Activated T-cell treated with anti-CD3 and anti-CD28 coated beads, Interleukin-2, amount 50 U/mL, for 4 hours (primary cell): ENCODE results near the gene TIMM29. TPM values are rescaled to one million over a fixed set of nuclear protein-coding genes. Genes with fewer than 3 reads are reported as not detected.
A peak's percentile ranks its signal among the peaks of the same experiment; 100 is the strongest.

Experiments
- ATAC-seq, 2 donors: fragments of 200-7000 bp; cut with Tn5 transposase; one replicate each; pipeline ENCODE4 v1.10.0; 2021
- DNase-seq: peaks from one replicate; pipeline ENCODE4 v3.0.0-alpha.2; 2020
- H3K27me3 Mint-ChIP-seq: one replicate; pipeline ENCODE4 v1.8.0; 2021; ENCODE audit warnings: low read depth, mixed read lengths
- H3K36me3 Mint-ChIP-seq: one replicate; pipeline ENCODE4 v1.8.0; 2022; ENCODE audit warnings: mixed read lengths; ENCODE audit not compliant: insufficient read depth
- H3K4me1 Mint-ChIP-seq: one replicate; pipeline ENCODE4 v1.8.0; 2021; ENCODE audit warnings: low read depth, mixed read lengths
- H3K4me3 Mint-ChIP-seq: one replicate; pipeline ENCODE4 v1.8.0; 2021; ENCODE audit warnings: mild to moderate bottlenecking, moderate library complexity, mixed read lengths
- H3K9me3 Mint-ChIP-seq: one replicate; pipeline ENCODE4 v1.8.0; 2021; ENCODE audit warnings: mixed read lengths
- total RNA-seq, 3 donors: library from RNA; stranded (reverse); gene quantifications; one replicate each; pipeline ENCODE4 v1.2.1, GENCODE V29; 2021

Gene TIMM29
- total RNA-seq, result 10 to 100 TPM; 23.2 to 29.5 (median 24.4) TPM

DNA sequence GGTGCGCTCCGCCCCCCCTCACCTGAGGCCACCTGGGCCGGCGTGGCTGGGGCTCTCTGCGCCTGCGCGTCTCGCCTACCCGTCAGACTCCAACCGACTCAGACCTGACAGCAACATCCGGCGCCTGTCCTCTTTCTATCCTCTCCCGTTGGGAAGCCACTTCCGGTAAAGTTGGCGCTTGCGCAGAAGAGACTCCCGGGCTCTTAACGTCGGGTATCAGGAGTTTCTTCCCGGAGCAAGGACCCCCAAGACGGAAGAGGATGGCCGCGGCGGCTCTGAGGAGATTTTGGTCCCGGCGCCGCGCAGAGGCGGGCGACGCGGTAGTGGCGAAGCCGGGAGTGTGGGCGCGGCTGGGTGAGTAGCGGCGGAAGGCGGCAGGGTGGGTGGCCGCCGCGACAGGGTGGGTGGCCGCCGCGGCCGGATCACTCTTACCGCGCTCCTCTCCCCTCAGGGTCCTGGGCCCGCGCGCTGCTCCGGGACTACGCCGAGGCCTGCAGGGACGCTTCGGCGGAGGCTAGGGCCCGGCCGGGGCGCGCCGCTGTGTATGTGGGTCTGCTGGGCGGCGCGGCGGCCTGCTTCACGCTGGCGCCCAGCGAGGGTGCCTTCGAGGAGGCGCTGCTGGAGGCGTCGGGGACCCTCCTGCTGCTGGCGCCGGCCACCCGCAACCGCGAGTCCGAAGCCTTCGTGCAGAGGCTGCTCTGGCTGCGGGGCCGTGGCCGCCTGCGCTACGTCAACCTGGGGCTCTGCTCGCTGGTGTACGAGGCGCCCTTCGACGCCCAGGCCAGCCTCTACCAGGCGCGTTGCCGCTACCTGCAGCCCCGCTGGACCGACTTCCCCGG is at the start of gene TIMM29, which contains the start of gene YIPF2:
Gene TIMM29, plus strand, starts transcription at position 249 of the 839 bp plus-strand sequence. Its CDS starts 12 bp downstream, at position 261.
Gene YIPF2, minus strand, starts transcription at position 77 of the 839 bp plus-strand sequence. CDS start 229 bp downstream, outside the sequence.
- ATAC-seq (peak; percentile 91), DNase-seq (peak; percentile 93)
- no peaks in the 10 kb centered on the region for H3K27me3 Mint-ChIP-seq
- peaks cover 19% of the 10 kb centered on the region for H3K4me1 Mint-ChIP-seq
- H3K4me3 Mint-ChIP-seq, result peak within 1 kb of the TSS; percentile 92
- no peaks in the 10 kb centered on the region for H3K9me3 Mint-ChIP-seq
- peaks cover 9% of the 10 kb centered on the region for H3K36me3 Mint-ChIP-seq

DNA sequence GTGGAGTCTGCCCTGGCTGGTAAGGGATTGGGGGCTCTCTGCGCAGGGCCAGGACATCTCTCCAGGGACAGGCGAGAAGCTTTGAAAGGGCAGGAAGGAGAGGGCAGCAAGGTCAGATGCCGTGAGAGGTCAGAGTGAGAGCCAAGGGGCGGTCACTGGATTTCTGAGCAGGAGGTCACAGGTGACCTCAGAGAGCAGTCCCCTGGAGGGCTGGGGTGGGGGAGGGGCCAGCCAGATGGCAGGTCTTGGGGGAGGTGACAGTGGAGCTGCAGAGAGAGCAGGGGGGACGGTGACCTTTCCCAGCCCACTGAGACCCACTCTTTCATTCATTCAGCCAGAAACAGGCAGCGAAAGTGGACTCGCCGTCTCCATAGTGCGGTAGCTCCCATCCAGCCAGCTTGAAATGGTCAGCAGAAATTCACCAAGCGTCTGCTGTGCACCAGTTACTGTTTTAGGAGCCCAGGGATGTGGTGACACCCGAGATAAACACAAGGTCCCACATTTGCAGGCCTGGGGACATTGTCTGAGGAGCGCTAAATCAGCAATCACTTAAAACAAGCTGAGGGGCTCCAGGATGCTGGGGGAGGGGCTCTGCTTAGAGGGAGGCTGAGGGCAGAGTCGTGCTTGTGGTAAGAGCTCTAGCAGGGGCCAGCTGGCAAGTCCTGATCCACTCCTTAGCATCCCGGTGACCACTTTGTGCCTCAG is 47.1 kb upstream of the TIMM29 start:
- DNase-seq (no peak), ATAC-seq (no peak)
- Mint-ChIP-seq H3K36me3 (no peaks in the 10 kb centered on the region), H3K9me3 (no peaks in the 10 kb centered on the region), H3K27me3 (no peaks in the 10 kb centered on the region), H3K4me3 (no peak overlapping the region), H3K4me1 (peaks cover 18% of the 10 kb centered on the region)

GRCh38 chr19:10882108-10882457 is 46.5 kb upstream of the TIMM29 start:
- Mint-ChIP-seq H3K4me1 (peaks cover 14% of the 10 kb centered on the region), H3K4me3 (no peak overlapping the region), H3K9me3 (no peaks in the 10 kb centered on the region), H3K36me3 (no peaks in the 10 kb centered on the region), H3K27me3 (no peaks in the 10 kb centered on the region)
- DNase-seq (no peak), ATAC-seq (no peak)

- Mint-ChIP-seq H3K4me1 (peaks cover 4% of the 10 kb centered on the region), H3K27me3 (no peaks in the 10 kb centered on the region), H3K9me3 (no peaks in the 10 kb centered on the region), H3K4me3 (no peak overlapping the region), H3K36me3 (no peaks in the 10 kb centered on the region)
- no peak for DNase-seq
- ATAC-seq, result no peak
These were observed 44.3 kb upstream of the TIMM29 start for GRCh38 chr19:10884274-10884673.

DNA sequence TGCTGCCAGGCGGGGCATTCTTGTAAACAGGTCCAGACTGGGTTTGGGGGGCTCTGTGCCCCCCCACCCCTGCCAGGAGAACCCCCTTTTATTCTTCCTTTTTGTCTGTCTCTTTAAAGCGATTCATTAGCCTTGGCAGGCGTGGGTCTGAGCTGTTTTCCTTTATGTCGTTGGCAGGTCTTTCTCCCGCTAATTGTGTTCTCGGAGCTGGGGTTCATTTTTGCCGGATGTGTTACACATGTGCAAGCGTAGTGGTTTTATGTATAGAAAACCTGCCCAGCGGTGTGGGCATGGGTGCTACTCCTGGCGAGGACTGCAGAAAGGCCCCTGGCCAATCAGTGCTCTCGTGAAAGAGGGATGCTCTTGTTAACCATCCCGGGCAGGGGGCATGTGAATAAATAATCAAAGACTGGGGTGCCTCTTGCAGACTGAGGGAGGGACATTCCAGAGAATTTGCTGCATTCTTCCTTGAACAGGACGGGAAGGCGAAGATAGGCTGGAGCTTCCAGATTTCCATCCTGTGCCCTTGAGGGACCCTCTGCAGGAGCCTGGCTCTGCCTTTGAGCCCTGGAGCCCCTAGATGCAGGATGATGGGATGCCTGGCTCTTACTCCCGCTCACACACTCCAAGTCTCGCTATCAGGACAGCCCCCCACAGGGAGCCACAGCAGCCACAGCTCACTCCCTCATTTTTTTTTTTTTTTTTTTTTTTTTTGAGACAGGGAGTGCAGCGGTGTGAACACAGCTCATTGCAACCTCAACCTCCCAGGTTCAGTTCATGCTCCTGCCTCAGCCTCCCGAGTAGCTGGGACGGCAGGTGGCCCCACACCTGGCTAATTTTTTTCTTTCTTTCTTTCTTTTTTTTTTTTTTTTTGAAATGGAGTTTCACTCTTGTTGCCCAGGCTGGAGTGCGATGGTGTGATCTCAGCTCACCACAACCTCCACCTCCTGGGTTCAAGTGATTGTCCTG is 43.1 kb upstream of the TIMM29 start:
- Mint-ChIP-seq H3K36me3 (no peaks in the 10 kb centered on the region), H3K4me1 (peaks cover 2% of the 10 kb centered on the region), H3K9me3 (no peaks in the 10 kb centered on the region), H3K4me3 (no peak overlapping the region), H3K27me3 (no peaks in the 10 kb centered on the region)
- ATAC-seq, result no peak
- no peak for DNase-seq

DNA sequence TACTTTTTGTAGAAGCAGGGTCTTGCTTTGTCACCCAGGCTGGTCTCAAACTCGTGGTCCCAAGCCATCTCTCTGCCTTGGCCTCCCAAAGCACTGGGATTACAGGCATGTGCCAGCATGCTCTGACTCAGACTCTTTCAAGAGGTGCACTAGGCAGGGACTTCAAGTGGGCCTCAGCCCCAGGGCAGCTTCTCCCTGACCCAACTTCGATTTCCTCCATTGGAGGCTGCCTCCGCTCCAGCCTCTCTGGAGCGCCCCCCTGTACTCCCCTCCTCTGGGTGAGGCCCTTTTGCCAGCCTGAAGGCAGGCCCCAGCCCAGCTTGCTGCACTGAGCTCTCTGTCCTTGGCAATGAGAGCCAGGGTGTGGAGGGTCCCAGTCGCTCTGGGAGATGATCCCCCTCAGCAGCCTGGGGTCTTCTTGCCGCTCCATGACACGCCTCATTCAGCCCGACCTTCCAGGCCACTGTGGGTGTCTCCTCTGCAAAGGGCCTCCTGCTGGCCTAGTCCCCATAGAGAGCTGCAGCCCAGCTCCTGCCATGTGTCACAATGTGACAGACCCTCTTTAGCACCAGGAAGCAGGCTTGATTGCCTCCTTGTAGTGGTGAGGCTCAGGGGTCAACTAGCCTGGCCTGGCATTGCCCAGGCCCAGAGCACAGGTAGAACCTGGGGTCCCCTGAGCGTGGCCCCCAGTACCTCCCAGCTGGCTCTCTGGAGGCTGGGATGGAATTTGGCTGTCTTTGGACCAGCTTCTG is 40.8 kb upstream of the TIMM29 start:
- ATAC-seq (no peak), DNase-seq (no peak)
- H3K36me3 Mint-ChIP-seq, result no peaks in the 10 kb centered on the region
- H3K4me1 Mint-ChIP-seq, result no peaks in the 10 kb centered on the region
- H3K27me3 Mint-ChIP-seq, result no peaks in the 10 kb centered on the region
- no peaks in the 10 kb centered on the region for H3K9me3 Mint-ChIP-seq
- H3K4me3 Mint-ChIP-seq, result no peak overlapping the region

DNA sequence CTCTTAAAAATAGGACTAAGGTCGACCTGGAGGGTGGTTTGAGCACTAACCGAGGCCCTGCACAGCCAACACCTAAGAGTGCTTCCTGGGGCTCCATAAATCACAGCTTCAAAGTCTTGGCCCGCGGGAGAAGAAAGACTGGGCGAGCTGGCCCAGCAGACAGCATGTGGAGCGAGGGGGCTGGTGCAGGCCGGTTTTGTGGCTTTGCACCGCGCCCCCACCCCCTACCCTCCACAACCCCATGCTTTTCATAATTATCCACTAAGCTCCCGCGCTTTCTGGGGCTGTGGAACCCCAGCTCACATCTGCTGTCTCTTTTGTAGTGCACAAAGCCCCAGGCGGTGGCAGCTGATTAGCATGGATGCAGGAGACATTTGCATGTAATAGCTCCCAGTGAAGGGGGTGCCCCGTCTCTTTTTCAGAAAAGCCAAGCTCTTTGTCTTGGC is 40.2 kb upstream of the TIMM29 start:
- ATAC-seq (no peak), DNase-seq (no peak)

GRCh38 chr19:10889880-10890279 is 38.7 kb upstream of the TIMM29 start:
- H3K9me3 Mint-ChIP-seq, result no peaks in the 10 kb centered on the region
- H3K36me3 Mint-ChIP-seq, result no peaks in the 10 kb centered on the region
- H3K27me3 Mint-ChIP-seq, result no peaks in the 10 kb centered on the region
- H3K4me3 Mint-ChIP-seq, result no peak overlapping the region
- no peak for ATAC-seq
- no peaks in the 10 kb centered on the region for H3K4me1 Mint-ChIP-seq
- no peak for DNase-seq

More for the DNA sequence above, 40.2 kb upstream of the TIMM29 start:
- H3K9me3 Mint-ChIP-seq, result no peaks in the 10 kb centered on the region
- no peaks in the 10 kb centered on the region for H3K27me3 Mint-ChIP-seq
- no peak overlapping the region for H3K4me3 Mint-ChIP-seq
- no peaks in the 10 kb centered on the region for H3K4me1 Mint-ChIP-seq
- no peaks in the 10 kb centered on the region for H3K36me3 Mint-ChIP-seq

DNA sequence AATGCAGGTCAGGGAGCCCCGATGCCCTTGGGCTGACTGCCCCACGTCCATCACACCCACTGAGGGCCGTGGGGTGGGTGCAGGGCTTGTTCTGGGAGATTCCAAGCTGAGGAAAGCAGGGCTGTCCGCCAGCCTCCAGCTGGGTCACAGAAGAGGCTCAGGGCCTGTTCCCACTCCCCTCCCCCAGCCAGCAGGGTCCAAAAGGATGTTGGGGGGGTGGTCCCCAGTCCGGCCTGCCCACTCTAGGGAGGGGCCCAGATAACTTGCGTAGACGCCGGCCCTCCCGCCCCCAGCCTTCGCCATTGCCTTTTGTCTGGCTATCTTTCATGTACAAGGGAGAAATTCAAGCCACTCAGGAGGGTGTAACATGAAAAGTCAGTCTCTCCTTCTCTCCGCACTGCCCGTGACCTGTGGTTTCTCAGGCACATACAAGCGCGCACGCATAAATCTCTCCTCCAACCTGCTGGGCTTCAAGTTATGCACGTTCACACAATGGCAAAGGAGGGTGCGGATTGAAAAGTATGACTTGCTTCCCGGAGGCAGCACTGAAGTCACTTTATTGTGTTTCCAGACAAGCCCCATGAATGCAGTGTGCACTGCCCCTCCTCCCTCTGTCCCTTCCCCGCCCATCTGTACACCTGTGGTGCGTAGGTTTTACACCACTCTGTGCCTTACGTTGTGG is 37.1 kb upstream of the TIMM29 start:
- ATAC-seq, result no peak

GRCh38 chr19:10892256-10892655 is 36.4 kb upstream of the TIMM29 start:
- Mint-ChIP-seq H3K4me3 (no peak overlapping the region), H3K36me3 (no peaks in the 10 kb centered on the region), H3K4me1 (peaks cover 6% of the 10 kb centered on the region), H3K27me3 (no peaks in the 10 kb centered on the region), H3K9me3 (no peaks in the 10 kb centered on the region)
- ATAC-seq, result no peak
- DNase-seq, result no peak

More for the DNA sequence above, 37.1 kb upstream of the TIMM29 start:
- Mint-ChIP-seq H3K36me3 (no peaks in the 10 kb centered on the region), H3K4me1 (peaks cover 2% of the 10 kb centered on the region), H3K9me3 (no peaks in the 10 kb centered on the region), H3K4me3 (no peak overlapping the region), H3K27me3 (no peaks in the 10 kb centered on the region)
- DNase-seq, result no peak

DNA sequence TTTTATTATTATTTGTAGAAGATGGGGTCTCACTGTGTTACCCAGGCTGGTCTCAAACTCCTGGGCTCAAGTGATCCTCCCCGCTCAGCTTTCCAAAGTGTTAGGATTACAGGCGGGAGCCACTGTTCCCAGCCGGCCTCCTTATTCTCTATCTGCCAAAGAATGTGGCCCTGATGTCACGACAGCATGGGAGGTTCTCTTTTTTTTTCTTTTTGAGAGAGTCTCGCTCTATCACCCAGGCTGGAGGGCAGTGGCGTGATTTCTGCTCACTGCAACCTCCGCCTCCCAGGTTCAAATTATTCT is 33.7 kb upstream of the TIMM29 start:
- Mint-ChIP-seq H3K4me1 (peaks cover 6% of the 10 kb centered on the region), H3K9me3 (no peaks in the 10 kb centered on the region), H3K4me3 (no peak overlapping the region), H3K36me3 (no peaks in the 10 kb centered on the region), H3K27me3 (no peaks in the 10 kb centered on the region)
- DNase-seq (no peak), ATAC-seq (no peak)

DNA sequence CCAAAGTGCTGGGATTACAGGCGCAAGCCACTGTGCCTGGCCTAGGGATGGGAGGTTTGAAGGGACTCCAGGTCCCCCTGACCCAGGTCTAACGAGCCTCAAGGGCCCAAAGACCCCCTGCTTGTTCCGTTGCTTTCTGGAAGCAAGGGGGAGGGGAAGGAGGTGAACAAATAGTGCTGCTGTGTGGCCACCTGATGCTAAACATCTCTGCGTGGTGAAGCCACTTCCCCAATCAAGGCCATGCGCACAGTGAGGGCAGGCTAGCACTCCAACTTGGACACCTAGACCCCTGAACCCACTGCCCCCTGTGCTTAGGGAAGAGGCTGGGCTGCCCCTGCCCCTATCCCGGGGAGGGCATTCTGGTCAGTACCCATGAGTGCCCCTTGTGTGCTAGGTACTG is 33.2 kb upstream of the TIMM29 start:
- DNase-seq, result no peak
- ATAC-seq, result no peak
- Mint-ChIP-seq H3K27me3 (no peaks in the 10 kb centered on the region), H3K36me3 (no peaks in the 10 kb centered on the region), H3K4me3 (no peak overlapping the region), H3K4me1 (peaks cover 6% of the 10 kb centered on the region), H3K9me3 (no peaks in the 10 kb centered on the region)

GRCh38 chr19:10895920-10896319 is 32.7 kb upstream of the TIMM29 start:
- no peak for DNase-seq
- no peak overlapping the region for H3K4me3 Mint-ChIP-seq
- H3K36me3 Mint-ChIP-seq, result no peaks in the 10 kb centered on the region
- H3K9me3 Mint-ChIP-seq, result no peaks in the 10 kb centered on the region
- ATAC-seq, result no peak
- no peaks in the 10 kb centered on the region for H3K27me3 Mint-ChIP-seq
- peaks cover 6% of the 10 kb centered on the region for H3K4me1 Mint-ChIP-seq
